Lower lobe of right lung (tissue), 2 donors: ENCODE measurements around the gene NAV2. TPM values are rescaled to one million over a fixed set of nuclear protein-coding genes. Genes with fewer than 3 reads are reported as not detected.

Source experiments
- ATAC-seq, 2 donors: fragments of 200-7000 bp; cut with Tn5 transposase; one replicate each; pipeline ENCODE4 v1.9.1; 2020 to 2022; ENCODE audit warnings: mild to moderate bottlenecking in 2 of 2, moderate library complexity in 2 of 2
- DNase-seq: peaks from one replicate; pipeline ENCODE4 v3.0.0-alpha.2; 2020
- H3K27ac ChIP-seq: fragments of 200-600 bp; one replicate; pipeline ENCODE4 v1.8.0; 2022
- H3K27me3 ChIP-seq: fragments of 200-600 bp; one replicate; pipeline ENCODE4 v1.8.0; 2022; ENCODE audit warnings: low read depth
- H3K36me3 ChIP-seq: fragments of 200-600 bp; one replicate; pipeline ENCODE4 v1.8.0; 2022; ENCODE audit warnings: mild to moderate bottlenecking
- H3K4me1 ChIP-seq: fragments of 200-600 bp; one replicate; pipeline ENCODE4 v1.8.0; 2022
- H3K4me3 ChIP-seq: fragments of 200-600 bp; one replicate; pipeline ENCODE4 v1.8.0; 2022; ENCODE audit warnings: mild to moderate bottlenecking
- H3K9me3 ChIP-seq: fragments of 200-600 bp; one replicate; pipeline ENCODE4 v1.8.0; 2022
- CTCF ChIP-seq: fragments of 200-600 bp; IDR thresholded peaks from one replicate; pipeline ENCODE4 v1.8.0; 2022; ENCODE audit warnings: antibody characterized with exemption, mild to moderate bottlenecking
- intact Hi-C: fragments of 100-400 bp; cut with DNase I; formaldehyde crosslinking; loops from one replicate; pipeline ENCODE4 v1.11.0; 2022
- total RNA-seq: library from RNA; stranded (reverse); fragmentation: NEBNext Ultra II Directional; extraction: Animal tissue kit (Norgen Biotek cat#: 25700); gene quantifications from one replicate; pipeline ENCODE4 v1.2.1, GENCODE V29; 2021
- donor health status: DM: no; HTN: yes; CAD: no; lungs with severe emphysema.

NAV2 gene
- total RNA-seq, 1 donor from 2014 or later = 36.9 TPM

DNA sequence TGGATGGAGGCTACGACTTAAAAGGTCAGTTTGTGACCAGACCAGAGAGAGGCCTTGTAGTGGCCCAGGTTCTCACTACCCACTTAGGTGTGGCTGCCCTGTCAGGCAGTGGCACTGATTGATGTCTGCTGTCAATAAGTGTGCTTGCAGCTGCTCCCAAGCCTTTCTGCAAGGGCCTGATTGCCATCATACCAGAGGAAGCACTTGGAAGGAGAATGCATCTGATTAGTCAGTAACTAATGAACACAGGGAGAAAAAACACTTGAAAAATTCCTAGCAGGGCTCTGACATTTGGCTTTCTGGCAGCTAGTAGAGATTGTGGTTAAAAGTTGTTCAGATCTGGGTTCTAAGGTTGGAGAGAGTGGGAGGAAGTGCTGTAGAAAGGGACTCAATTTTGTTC lies 107.5 kb downstream of the NAV2 start:
- ATAC-seq = peak; percentile 79 to 83
- no peak overlapping the region for H3K4me3 ChIP-seq
- peak; percentile 55 for DNase-seq
- H3K27ac ChIP-seq = no peak overlapping the region
- no peaks in the 10 kb centered on the region for H3K36me3 ChIP-seq
- H3K9me3 ChIP-seq = no peaks in the 10 kb centered on the region
- no peak for TF ChIP-seq CTCF
- intact Hi-C loops = no loop called here
- H3K4me1 ChIP-seq = peaks cover 34% of the 10 kb centered on the region
- no peaks in the 10 kb centered on the region for H3K27me3 ChIP-seq

GRCh38 chr11:19821412-19821875 lies 108.8 kb downstream of the NAV2 start:
- ATAC-seq = peak; percentile 64 to 69
- TF ChIP-seq CTCF = no peak
- Histone ChIP-seq H3K4me3 (no peak overlapping the region), H3K27ac (peak overlapping the region; percentile 31), H3K9me3 (no peaks in the 10 kb centered on the region), H3K27me3 (no peaks in the 10 kb centered on the region), H3K36me3 (no peaks in the 10 kb centered on the region), H3K4me1 (peaks cover 34% of the 10 kb centered on the region)
- DNase-seq = peak; percentile 54
- intact Hi-C loops = no loop called here

- Histone ChIP-seq H3K9me3 (no peaks in the 10 kb centered on the region), H3K27ac (no peak overlapping the region), H3K36me3 (no peaks in the 10 kb centered on the region), H3K4me1 (peaks cover 34% of the 10 kb centered on the region), H3K27me3 (no peaks in the 10 kb centered on the region), H3K4me3 (no peak overlapping the region)
- DNase-seq = no peak
- no peak for ATAC-seq
- TF ChIP-seq CTCF = no peak
- intact Hi-C loops = no loop called here
Observed at GRCh38 chr11:19821993-19822392, 109.4 kb downstream of the NAV2 start.

DNA sequence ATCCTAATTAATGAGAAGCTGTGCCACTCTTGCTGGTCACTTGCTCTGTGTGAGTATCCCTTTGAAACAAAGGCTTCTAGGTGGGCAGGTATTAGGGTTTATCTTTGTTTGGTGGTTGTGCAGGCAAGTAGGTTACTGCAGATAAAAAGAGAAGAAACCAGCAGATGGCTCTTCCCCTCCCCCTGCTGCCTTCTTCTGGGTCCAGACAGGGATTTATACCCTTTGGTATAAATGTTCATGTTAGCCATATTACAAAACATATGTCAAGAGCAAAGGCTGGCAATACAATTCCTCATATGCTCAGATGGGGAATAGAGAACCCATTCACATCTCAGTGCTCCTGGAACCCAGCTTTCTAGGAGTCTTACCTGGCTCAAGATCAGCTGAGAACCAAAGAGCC lies 109.9 kb downstream of the NAV2 start:
- no peak for DNase-seq
- intact Hi-C loops = no loop called here
- ATAC-seq = no peak
- Histone ChIP-seq H3K4me1 (peaks cover 36% of the 10 kb centered on the region), H3K36me3 (no peaks in the 10 kb centered on the region), H3K27me3 (no peaks in the 10 kb centered on the region), H3K27ac (no peak overlapping the region), H3K9me3 (no peaks in the 10 kb centered on the region), H3K4me3 (no peak overlapping the region)
- no peak for TF ChIP-seq CTCF

DNA sequence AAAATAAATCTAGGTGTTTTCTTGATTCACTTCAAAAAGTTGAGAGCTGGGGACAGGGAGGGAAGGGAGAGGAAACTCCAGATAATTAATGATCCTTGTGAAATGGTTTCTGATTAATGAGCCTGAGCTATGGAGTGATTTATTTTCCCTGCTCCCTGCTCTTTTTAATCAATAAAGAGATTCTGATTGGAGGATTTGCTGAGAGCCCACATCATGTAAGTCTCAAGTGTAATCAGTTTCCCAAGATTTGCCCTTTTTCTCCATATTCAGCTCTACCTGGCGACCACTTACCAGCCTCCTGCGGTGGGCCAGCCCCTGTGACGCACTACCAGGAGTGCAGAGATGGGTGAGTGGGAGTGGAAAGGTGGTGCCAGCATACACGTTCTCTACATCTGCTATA lies 114.0 kb downstream of the NAV2 start:
- Histone ChIP-seq H3K27me3 (no peaks in the 10 kb centered on the region), H3K9me3 (no peaks in the 10 kb centered on the region), H3K4me3 (no peak overlapping the region), H3K36me3 (no peaks in the 10 kb centered on the region), H3K4me1 (peaks cover 16% of the 10 kb centered on the region), H3K27ac (no peak overlapping the region)
- no peak for TF ChIP-seq CTCF
- ATAC-seq = no peak
- intact Hi-C loops = no loop called here
- no peak for DNase-seq
